Stimulated activated CD8-positive, alpha-beta memory T cell treated with anti-CD3 and anti-CD28 coated beads, Interleukin-7, amount 100 ng/mL, for 24 hours (primary cell): ENCODE measurements around the gene RIPK4.
"Not testable (repeated sequence)": the region's sequence is repeated elsewhere in the genome, so short reads cannot be mapped to it uniquely, and the experiment has no call there.

Experiments used
- DNase-seq: peaks from one replicate; pipeline ENCODE4 v3.0.0-alpha.2; 2020; ENCODE audit warnings: low read depth

The RIPK4 gene

GRCh38 chr21:41737651-41738324, 29.1 kb downstream of the RIPK4 start:
- DNase-seq, result no peak

DNA sequence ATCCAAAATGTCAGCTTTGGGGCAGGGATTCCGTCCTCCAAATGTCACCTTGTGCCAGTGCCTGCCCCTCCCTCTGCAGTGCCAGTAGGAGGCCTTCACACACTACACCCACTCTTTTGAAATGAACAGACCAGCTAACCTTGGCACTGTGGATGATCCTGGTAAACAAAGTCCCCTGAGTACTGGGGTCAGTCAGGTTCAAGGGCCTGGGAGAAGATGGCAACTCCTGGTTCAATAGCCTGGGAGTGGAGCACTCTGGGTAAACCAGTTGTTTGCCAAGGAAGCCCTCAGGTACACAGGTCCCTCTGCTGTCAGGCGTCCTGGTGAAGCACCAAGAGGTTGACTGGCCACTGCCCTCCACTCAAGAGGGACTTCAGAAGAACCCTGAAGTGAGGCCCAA, 30.4 kb downstream of the RIPK4 start:
- DNase-seq, result no peak

GRCh38 chr21:41733951-41734689, 32.7 kb downstream of the RIPK4 start:
- DNase-seq, result no peak

- no peak for DNase-seq
These were observed 35.8 kb downstream of the RIPK4 start for GRCh38 chr21:41731081-41731480.

DNA sequence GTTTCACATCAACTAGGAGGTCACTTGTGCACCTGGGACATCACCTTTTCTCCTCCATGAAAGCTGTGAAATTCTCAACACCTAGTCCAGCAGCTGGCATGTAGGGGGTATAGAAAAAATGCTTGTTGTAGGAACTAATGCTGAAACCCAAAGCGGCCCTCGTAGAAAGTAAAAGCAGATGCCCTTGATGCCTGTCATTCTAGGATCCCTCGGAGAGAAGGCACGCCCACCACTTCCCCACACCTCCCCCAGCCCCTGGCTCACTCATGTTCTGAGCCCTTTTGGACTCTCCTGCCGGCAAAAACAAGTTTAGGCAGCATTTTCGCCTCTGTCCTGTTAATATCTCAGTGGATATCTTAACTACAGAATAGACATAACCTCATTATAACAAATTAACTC, 36.5 kb downstream of the RIPK4 start:
- DNase-seq, result no peak

GRCh38 chr21:41729701-41730366, 37.0 kb downstream of the RIPK4 start:
- DNase-seq, result no peak

GRCh38 chr21:41727784-41728763, 38.8 kb downstream of the RIPK4 start:
- DNase-seq, result no peak

DNA sequence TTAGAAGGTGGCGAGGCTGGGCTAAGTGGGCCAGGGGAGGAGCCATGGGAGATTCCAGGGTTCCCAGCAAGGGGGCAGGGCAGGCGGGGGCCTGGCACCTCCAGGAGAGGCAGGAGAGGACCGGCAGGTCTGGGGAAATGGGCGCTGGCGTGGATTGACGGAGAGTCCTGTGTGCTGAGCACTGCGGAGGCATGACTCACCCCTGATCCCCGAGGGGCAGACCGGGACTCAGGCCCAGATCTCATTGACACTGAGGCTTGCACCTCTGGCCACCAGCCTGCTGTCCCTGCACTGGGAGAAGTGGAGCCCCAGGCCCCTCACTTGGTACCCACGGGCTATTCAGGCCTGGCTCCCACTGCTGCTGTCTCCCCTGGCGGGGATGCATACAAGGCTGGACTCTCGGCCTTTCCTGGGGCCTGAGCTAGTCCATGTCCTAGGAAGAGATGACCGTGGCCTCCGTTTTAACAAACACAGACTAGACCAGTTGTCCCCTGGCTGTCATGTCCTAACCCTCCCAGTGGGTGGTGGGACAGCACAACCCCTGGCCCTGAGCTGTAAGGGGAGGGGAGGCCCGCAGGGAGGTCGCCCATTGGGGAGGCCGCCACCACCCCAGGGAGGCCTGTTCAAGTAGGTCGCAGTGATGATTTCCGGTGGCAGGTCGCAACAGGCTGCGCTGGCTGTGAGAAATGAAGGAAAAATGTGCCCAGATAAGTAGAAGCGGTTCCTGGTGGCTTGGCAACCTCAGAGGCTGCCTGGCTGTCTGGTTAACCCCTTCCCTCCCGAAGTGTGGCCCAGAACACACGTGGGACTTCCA, 39.7 kb downstream of the RIPK4 start:
- DNase-seq, result no peak

DNA sequence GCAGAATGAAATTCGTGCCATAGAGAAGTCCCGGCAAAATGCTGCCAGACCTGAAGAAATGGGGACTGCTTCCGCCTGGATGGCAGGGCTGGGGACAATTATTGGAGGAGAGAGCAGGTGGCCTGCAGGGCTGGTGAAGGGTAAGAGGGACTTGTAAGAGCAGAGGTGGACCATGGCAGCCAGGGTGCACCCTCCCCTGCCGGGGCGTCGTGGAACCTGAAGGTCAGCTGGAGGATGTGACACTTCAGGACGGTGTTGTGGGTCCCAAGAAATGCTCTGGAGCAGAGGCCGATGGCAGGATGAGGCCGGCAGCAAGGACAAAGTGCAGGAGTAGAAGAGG, 40.3 kb downstream of the RIPK4 start:
- no peak for DNase-seq

DNA sequence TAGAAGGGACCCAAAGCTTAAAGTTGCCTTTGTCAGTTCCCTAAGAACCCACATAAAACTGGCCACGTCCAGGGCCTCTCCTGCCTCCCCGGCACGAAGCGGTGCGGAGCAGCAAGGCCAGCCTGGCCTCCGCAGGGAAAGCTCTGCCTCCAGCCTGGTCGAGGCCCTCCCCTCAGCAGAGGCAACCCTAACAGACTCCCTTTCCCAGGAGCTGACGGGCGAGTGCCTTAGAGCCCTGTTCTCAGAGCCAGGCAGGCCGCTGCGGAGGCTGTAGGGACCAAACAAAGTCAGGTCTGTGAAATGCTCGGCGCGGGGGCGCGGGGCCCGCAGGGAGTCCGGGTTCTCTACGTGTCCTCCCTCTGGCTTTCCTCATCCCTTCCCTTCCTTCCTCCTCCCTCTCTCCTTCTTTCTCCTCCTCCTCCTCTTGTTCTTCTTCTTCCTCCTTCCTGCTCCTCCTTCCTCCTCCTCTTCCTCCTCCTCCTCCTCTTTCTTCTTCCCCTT, 40.7 kb downstream of the RIPK4 start:
- no peak for DNase-seq

- no peak for DNase-seq
These were observed 41.3 kb downstream of the RIPK4 start for GRCh38 chr21:41725421-41726031.

DNA sequence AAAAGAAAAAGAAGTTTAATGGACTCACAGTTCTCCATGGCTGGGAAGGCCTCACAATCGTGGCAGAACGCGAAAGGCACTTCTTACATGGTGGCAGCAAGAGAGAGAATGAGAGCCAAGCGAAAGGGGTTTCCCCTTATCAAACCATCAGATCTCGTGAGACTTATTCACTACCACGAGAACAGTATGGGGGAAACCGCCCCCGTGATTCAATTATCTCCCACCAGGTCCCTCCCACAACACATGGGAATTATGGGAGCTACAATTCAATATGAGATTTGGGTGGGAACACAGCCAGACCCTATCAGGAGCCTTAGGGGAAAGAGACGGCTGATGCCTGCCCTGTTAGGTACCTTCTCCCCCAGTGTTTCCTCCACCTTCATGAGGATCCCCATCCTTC, 43.0 kb downstream of the RIPK4 start:
- not testable (repeated sequence) for DNase-seq

DNA sequence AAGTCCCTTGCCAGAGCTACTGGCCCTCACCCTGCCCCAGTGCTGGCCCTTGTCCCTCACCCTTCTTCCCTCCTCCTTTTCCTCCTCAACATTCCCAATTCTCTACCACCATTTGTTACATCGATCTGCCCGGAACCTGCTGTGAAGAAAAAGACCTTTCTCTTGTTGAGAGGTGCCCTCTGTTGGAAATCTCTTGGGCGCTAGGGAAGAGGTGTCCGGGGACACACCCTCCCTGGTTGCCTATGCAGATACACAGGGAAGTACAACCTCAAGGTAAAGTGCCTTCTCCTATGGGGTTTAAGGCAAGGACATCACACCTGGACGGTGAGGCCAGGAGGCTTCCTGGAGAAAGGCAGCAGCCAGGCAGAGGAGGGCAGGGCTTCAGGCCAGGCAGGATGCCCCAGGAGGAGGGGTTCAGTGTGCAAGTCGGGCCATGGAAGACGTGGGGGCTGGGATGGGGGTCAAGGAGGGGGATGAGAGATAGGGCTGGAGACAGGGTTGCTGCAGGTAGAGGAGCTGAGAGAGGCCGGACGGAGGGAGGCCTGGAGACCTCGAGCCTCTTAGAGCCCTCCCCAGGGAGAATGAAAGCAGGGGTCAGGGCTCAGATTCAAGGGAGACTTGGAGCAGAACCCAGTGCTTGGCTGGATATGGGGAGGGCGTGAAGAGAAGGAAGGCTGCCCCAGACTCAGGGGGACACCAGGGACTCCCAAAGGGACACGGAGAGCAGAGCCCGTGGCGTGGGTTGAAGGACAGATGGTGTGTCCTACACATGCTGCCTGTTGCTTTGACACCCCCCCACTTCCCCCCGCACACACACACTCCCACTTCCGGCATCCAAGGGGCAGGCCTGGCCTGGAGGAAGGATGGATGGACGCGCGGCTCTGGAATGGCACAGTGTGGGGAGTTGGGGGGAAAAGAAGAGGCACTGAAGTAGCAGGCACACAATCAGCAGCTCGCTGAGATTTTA, 44.5 kb downstream of the RIPK4 start:
- no peak for DNase-seq

- no peak for DNase-seq
These were observed 46.6 kb downstream of the RIPK4 start for GRCh38 chr21:41720250-41720649.

GRCh38 chr21:41719691-41720090, 47.2 kb downstream of the RIPK4 start:
- DNase-seq, result no peak

DNA sequence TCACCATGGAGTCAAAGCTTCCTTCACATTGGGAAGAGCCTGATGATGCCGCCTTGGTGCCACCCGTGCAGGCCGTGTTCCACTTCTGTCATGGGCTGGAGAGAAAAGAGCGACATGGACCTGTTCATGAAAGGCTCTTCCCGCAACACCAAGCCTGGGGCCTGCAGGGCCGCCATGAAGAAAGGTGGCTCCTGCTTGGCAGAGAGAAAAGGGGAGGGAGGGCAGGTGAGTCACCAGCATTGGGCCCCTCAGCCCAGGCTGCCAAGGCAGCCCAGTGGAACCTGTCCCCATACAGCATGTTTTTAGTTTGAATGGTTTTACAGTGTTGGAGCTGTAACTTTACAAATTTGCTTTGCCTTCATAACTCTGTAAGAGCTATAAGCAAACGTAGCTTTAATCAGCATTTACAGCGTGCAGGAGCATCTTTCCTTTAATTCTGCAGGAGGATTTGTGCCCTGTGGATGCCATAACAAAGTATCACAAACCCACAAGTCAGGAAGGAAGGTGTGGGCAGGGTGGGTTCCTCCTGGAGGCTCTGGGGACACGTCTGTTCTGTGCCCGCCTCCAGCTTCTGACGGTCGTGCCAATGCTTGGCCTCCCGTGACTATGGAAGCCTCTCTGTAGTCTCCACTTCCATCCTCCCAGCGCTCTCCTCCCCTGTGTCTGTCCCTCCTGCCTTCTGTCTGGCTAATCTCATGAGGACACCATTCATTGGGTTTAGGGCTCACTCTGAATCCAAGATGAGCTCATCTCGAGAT, 49.1 kb downstream of the RIPK4 start:
- DNase-seq, result no peak

DNA sequence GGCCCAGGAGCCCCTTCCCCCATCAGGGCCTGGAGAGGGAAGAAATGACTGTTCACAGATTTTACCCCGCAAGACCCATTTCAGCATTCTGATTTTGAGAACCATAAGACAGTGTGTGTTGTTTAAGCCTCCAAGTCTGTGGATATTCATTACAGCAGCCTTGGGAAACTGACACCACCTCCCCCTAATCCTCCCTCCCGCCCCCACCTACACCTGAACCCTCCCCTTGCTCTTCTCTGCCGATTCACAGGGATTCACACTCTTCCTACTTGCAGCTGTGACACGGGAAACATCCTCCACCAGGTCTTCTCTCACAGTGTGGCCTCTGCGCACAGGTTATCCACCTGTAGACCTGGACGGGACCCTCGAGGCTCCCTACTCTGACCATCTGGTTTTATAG, 50.1 kb downstream of the RIPK4 start:
- DNase-seq, result no peak

- DNase-seq, result no peak
These were observed 51.1 kb downstream of the RIPK4 start for GRCh38 chr21:41715649-41716281.
